WTC11 (cell line): ENCODE measurements around the gene SLC16A9. TPM values are rescaled to one million over a fixed set of nuclear protein-coding genes. Genes with fewer than 3 reads are reported as not detected.

Experiments
- ATAC-seq: fragments of 200-7000 bp; cut with Tn5 transposase; 2 replicates; pipeline ENCODE4 v1.10.0; 2021; ENCODE audit warnings: mild to moderate bottlenecking, moderate library complexity
- CTCF ChIA-PET: fragments of 300-600 bp; sonication (Branson Sonifier 250); formaldehyde crosslinking; loops from one replicate; lab custom pipeline; 2021; ENCODE audit warnings: antibody characterized with exemption; lab: Charles Lee
- POLR2A ChIA-PET: fragments of 350-600 bp; sonication (Branson Sonifier 250); formaldehyde crosslinking; loops from one replicate; lab custom pipeline; 2021; ENCODE audit warnings: antibody characterized with exemption; lab: Charles Lee
- DNase-seq: peaks from one replicate; pipeline ENCODE4 v3.0.0; 2021; ENCODE audit warnings: low spot score
- H3K27ac Mint-ChIP-seq: 2 replicates; pipeline ENCODE4 v1.8.0; 2021; ENCODE audit warnings: mixed read lengths
- H3K27me3 Mint-ChIP-seq: 2 replicates; pipeline ENCODE4 v1.8.0; 2021; ENCODE audit warnings: low read depth, mild to moderate bottlenecking, moderate library complexity, mixed read lengths
- H3K36me3 Mint-ChIP-seq: 2 replicates; pipeline ENCODE4 v1.8.0; 2021; ENCODE audit warnings: mixed read lengths
- H3K4me1 Mint-ChIP-seq: 2 replicates; pipeline ENCODE4 v1.8.0; 2022; ENCODE audit warnings: mixed read lengths
- H3K4me3 Mint-ChIP-seq: 2 replicates; pipeline ENCODE4 v1.8.0; 2021; ENCODE audit warnings: mild to moderate bottlenecking, moderate library complexity, mixed read lengths
- H3K9me3 Mint-ChIP-seq: 2 replicates; pipeline ENCODE4 v1.8.0; 2021; ENCODE audit warnings: mixed read lengths
- CBFB ChIP-seq: sonication (generic); formaldehyde crosslinking; IDR thresholded peaks from 2 replicates; pipeline ENCODE4 v1.8.1; 2022; ENCODE audit warnings: mild to moderate bottlenecking, low read depth, missing genetic modification reagents
- ETV6 ChIP-seq: sonication (generic); formaldehyde crosslinking; IDR thresholded peaks from 2 replicates; pipeline ENCODE4 v1.8.1; 2022; ENCODE audit warnings: mild to moderate bottlenecking, missing genetic modification reagents
- NFYB ChIP-seq: sonication (generic); formaldehyde crosslinking; conservative IDR thresholded peaks from 2 replicates; pipeline ENCODE4 v1.8.0; 2022; ENCODE audit warnings: low read depth, missing genetic modification reagents
- NR3C1 ChIP-seq: sonication (generic); formaldehyde crosslinking; conservative IDR thresholded peaks from 2 replicates; pipeline ENCODE4 v1.8.1; 2023; ENCODE audit warnings: low read depth, mild to moderate bottlenecking, missing genetic modification reagents
- RELA ChIP-seq: sonication (generic); formaldehyde crosslinking; IDR thresholded peaks from 2 replicates; pipeline ENCODE4 v1.8.1; 2022; ENCODE audit warnings: missing genetic modification reagents, mild to moderate bottlenecking, borderline replicate concordance
- TEAD1 ChIP-seq: sonication (generic); formaldehyde crosslinking; IDR thresholded peaks from 2 replicates; pipeline ENCODE4 v1.8.0; 2022; ENCODE audit warnings: mild to moderate bottlenecking, missing genetic modification reagents
- ZNF317 ChIP-seq: sonication (generic); formaldehyde crosslinking; IDR thresholded peaks from 2 replicates; pipeline ENCODE4 v1.8.1; 2023; ENCODE audit warnings: low read depth, mild to moderate bottlenecking, moderate library complexity, missing genetic modification reagents, borderline replicate concordance
- total RNA-seq: library from RNA; stranded (reverse); gene quantifications from 3 replicates; pipeline ENCODE4 v1.2.3, GENCODE V29; 2021
- TF ChIP-seq, protein P1 (sequence below): sonication (generic); formaldehyde crosslinking; IDR thresholded peaks from 2 replicates; pipeline ENCODE4 v1.8.0; 2023; ENCODE audit warnings: missing genetic modification reagents, mild to moderate bottlenecking, borderline replicate concordance
- TF ChIP-seq, protein P2 (sequence below): sonication (generic); formaldehyde crosslinking; IDR thresholded peaks from 2 replicates; pipeline ENCODE4 v1.8.0; 2022; ENCODE audit warnings: mild to moderate bottlenecking, missing genetic modification reagents
- TF ChIP-seq, protein P3 (sequence below): sonication (generic); formaldehyde crosslinking; conservative IDR thresholded peaks from 2 replicates; pipeline ENCODE4 v1.8.1; 2023; ENCODE audit warnings: mild to moderate bottlenecking, low read depth, missing genetic modification reagents, moderate library complexity
- TF ChIP-seq, protein P4 (sequence below): sonication (generic); formaldehyde crosslinking; IDR thresholded peaks from 2 replicates; pipeline ENCODE4 v1.8.0; 2022; ENCODE audit warnings: mild to moderate bottlenecking, missing genetic modification reagents
- TF ChIP-seq, protein P5 (sequence below): sonication (generic); formaldehyde crosslinking; IDR thresholded peaks from 2 replicates; pipeline ENCODE4 v1.8.0; 2023; ENCODE audit warnings: mild to moderate bottlenecking, missing genetic modification reagents
- TF ChIP-seq, protein P6 (sequence below): sonication (generic); formaldehyde crosslinking; IDR thresholded peaks from 2 replicates; pipeline ENCODE4 v1.8.1; 2022; ENCODE audit warnings: mild to moderate bottlenecking, moderate library complexity, missing genetic modification reagents

SLC16A9 gene
- total RNA-seq, 1 experiment from 2014 or later, result 4.0 TPM

DNA sequence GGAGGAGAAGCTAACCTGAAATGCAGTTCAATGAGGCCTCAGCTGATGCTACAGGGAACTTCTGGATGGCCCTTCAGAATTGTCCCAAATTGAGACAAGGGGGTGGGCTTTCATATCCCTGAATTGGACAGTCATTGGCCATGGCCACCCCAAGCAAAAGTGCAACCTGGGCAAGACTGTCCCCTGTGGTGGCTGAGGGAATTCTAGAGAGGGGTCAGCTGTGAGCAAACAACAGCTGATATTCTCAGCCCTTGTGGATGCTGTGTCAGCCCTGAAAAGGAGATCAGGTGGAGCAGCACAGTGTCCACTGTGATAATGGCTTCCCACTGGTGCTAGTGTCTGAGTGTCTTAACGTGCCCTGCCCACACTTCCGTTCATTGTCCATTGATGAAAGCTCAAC lies 76.6 kb downstream of the SLC16A9 start (continued):
- TF ChIP-seq NFYB, result no peak
- no peak for TF ChIP-seq RELA (CRISPR knock-in tag)
- TF ChIP-seq CBFB (CRISPR knock-in tag), result no peak
- TF ChIP-seq, protein P1, sequence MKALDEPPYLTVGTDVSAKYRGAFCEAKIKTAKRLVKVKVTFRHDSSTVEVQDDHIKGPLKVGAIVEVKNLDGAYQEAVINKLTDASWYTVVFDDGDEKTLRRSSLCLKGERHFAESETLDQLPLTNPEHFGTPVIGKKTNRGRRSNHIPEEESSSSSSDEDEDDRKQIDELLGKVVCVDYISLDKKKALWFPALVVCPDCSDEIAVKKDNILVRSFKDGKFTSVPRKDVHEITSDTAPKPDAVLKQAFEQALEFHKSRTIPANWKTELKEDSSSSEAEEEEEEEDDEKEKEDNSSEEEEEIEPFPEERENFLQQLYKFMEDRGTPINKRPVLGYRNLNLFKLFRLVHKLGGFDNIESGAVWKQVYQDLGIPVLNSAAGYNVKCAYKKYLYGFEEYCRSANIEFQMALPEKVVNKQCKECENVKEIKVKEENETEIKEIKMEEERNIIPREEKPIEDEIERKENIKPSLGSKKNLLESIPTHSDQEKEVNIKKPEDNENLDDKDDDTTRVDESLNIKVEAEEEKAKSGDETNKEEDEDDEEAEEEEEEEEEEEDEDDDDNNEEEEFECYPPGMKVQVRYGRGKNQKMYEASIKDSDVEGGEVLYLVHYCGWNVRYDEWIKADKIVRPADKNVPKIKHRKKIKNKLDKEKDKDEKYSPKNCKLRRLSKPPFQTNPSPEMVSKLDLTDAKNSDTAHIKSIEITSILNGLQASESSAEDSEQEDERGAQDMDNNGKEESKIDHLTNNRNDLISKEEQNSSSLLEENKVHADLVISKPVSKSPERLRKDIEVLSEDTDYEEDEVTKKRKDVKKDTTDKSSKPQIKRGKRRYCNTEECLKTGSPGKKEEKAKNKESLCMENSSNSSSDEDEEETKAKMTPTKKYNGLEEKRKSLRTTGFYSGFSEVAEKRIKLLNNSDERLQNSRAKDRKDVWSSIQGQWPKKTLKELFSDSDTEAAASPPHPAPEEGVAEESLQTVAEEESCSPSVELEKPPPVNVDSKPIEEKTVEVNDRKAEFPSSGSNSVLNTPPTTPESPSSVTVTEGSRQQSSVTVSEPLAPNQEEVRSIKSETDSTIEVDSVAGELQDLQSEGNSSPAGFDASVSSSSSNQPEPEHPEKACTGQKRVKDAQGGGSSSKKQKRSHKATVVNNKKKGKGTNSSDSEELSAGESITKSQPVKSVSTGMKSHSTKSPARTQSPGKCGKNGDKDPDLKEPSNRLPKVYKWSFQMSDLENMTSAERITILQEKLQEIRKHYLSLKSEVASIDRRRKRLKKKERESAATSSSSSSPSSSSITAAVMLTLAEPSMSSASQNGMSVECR (CRISPR knock-in tag), result no peak
- TF ChIP-seq ZNF317 (CRISPR knock-in tag), result no peak
- no peak for TF ChIP-seq ETV6
- TF ChIP-seq, protein P2, sequence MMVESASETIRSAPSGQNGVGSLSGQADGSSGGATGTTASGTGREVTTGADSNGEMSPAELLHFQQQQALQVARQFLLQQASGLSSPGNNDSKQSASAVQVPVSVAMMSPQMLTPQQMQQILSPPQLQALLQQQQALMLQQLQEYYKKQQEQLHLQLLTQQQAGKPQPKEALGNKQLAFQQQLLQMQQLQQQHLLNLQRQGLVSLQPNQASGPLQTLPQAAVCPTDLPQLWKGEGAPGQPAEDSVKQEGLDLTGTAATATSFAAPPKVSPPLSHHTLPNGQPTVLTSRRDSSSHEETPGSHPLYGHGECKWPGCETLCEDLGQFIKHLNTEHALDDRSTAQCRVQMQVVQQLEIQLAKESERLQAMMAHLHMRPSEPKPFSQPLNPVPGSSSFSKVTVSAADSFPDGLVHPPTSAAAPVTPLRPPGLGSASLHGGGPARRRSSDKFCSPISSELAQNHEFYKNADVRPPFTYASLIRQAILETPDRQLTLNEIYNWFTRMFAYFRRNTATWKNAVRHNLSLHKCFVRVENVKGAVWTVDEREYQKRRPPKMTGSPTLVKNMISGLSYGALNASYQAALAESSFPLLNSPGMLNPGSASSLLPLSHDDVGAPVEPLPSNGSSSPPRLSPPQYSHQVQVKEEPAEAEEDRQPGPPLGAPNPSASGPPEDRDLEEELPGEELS (CRISPR knock-in tag), result no peak
- TF ChIP-seq, protein P3, sequence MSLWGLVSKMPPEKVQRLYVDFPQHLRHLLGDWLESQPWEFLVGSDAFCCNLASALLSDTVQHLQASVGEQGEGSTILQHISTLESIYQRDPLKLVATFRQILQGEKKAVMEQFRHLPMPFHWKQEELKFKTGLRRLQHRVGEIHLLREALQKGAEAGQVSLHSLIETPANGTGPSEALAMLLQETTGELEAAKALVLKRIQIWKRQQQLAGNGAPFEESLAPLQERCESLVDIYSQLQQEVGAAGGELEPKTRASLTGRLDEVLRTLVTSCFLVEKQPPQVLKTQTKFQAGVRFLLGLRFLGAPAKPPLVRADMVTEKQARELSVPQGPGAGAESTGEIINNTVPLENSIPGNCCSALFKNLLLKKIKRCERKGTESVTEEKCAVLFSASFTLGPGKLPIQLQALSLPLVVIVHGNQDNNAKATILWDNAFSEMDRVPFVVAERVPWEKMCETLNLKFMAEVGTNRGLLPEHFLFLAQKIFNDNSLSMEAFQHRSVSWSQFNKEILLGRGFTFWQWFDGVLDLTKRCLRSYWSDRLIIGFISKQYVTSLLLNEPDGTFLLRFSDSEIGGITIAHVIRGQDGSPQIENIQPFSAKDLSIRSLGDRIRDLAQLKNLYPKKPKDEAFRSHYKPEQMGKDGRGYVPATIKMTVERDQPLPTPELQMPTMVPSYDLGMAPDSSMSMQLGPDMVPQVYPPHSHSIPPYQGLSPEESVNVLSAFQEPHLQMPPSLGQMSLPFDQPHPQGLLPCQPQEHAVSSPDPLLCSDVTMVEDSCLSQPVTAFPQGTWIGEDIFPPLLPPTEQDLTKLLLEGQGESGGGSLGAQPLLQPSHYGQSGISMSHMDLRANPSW (CRISPR knock-in tag), result no peak
- TF ChIP-seq, all 79 proteins: peak for 0

DNA sequence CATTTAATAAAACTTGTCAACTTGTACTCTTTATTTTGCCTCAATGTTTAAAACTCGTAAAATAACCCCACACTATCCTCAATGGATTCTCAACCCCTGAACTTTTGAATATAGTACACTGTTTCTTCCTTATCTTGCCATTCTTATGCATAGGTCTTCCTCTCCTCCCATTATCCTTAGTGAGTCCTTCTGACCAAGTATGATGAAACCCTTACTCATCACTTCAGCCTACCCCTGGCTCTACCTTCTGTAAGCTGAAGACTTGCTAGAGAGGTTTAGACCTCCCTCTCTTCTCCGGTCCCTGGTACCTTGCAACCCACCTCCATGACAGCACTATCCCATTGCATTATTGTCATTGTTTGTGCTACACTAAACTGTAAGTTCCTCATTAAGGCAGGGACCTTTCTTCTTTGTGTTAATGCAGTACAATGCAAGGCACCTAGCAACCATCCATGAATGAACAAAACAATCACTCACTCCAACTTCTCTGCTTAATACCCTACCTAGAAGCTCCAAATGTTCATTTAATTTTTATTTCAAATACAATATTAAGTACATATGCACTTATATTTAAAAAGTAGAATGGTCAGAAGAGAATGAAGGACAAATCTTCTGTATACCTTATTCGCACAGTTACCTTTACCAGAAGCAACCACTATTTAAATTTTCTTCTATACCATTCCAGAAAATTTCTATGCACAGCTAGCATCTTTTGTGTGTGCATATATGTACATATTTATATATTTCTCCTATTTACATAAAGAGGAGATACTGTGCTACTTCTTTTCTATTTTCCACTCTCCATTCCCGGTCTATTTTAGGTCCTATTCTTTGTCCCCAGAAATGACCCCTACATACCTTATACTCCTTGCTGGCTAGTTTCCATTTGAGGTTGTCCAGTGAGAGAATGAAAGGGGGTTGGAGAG lies 77.5 kb downstream of the SLC16A9 start:
- TF ChIP-seq, protein P4, sequence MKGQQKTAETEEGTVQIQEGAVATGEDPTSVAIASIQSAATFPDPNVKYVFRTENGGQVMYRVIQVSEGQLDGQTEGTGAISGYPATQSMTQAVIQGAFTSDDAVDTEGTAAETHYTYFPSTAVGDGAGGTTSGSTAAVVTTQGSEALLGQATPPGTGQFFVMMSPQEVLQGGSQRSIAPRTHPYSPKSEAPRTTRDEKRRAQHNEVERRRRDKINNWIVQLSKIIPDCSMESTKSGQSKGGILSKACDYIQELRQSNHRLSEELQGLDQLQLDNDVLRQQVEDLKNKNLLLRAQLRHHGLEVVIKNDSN (CRISPR knock-in tag), result no peak
- no peak for TF ChIP-seq NR3C1 (CRISPR knock-in tag)
- TF ChIP-seq TEAD1 (CRISPR knock-in tag), result no peak
- TF ChIP-seq, protein P5, sequence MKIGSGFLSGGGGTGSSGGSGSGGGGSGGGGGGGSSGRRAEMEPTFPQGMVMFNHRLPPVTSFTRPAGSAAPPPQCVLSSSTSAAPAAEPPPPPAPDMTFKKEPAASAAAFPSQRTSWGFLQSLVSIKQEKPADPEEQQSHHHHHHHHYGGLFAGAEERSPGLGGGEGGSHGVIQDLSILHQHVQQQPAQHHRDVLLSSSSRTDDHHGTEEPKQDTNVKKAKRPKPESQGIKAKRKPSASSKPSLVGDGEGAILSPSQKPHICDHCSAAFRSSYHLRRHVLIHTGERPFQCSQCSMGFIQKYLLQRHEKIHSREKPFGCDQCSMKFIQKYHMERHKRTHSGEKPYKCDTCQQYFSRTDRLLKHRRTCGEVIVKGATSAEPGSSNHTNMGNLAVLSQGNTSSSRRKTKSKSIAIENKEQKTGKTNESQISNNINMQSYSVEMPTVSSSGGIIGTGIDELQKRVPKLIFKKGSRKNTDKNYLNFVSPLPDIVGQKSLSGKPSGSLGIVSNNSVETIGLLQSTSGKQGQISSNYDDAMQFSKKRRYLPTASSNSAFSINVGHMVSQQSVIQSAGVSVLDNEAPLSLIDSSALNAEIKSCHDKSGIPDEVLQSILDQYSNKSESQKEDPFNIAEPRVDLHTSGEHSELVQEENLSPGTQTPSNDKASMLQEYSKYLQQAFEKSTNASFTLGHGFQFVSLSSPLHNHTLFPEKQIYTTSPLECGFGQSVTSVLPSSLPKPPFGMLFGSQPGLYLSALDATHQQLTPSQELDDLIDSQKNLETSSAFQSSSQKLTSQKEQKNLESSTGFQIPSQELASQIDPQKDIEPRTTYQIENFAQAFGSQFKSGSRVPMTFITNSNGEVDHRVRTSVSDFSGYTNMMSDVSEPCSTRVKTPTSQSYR (CRISPR knock-in tag), result no peak
- TF ChIP-seq, protein P6, sequence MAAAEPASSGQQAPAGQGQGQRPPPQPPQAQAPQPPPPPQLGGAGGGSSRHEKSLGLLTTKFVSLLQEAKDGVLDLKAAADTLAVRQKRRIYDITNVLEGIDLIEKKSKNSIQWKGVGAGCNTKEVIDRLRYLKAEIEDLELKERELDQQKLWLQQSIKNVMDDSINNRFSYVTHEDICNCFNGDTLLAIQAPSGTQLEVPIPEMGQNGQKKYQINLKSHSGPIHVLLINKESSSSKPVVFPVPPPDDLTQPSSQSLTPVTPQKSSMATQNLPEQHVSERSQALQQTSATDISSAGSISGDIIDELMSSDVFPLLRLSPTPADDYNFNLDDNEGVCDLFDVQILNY, result no peak
- TF ChIP-seq, all 79 proteins: peak for 0
- DNase-seq, result no peak
- peaks cover 12% of the 10 kb centered on the region for H3K9me3 Mint-ChIP-seq
- H3K27me3 Mint-ChIP-seq, result no peaks in the 10 kb centered on the region
- peaks cover 4% of the 10 kb centered on the region for H3K4me1 Mint-ChIP-seq
- CTCF ChIA-PET, result interaction anchor here (0.7 to 1.4 kb wide), 5 partner anchors 9 to 178 kb away, joined by 3 to 5 read pairs (median 4); no protein-coding TSS in a partner anchor
- H3K4me3 Mint-ChIP-seq, result no peak overlapping the region
- POLR2A ChIA-PET, result no interaction called here
- peaks cover 3% of the 10 kb centered on the region for H3K36me3 Mint-ChIP-seq
- no peak overlapping the region for H3K27ac Mint-ChIP-seq
- no peak for ATAC-seq
